ENCODE measurements around the gene WARS2. TPM values are rescaled to one million over a fixed set of nuclear protein-coding genes. Genes with fewer than 3 reads are reported as not detected.
A peak's percentile ranks its signal among the peaks of the same experiment; 100 is the strongest.

The WARS2 gene
- 11.9 TPM for total RNA-seq

DNA sequence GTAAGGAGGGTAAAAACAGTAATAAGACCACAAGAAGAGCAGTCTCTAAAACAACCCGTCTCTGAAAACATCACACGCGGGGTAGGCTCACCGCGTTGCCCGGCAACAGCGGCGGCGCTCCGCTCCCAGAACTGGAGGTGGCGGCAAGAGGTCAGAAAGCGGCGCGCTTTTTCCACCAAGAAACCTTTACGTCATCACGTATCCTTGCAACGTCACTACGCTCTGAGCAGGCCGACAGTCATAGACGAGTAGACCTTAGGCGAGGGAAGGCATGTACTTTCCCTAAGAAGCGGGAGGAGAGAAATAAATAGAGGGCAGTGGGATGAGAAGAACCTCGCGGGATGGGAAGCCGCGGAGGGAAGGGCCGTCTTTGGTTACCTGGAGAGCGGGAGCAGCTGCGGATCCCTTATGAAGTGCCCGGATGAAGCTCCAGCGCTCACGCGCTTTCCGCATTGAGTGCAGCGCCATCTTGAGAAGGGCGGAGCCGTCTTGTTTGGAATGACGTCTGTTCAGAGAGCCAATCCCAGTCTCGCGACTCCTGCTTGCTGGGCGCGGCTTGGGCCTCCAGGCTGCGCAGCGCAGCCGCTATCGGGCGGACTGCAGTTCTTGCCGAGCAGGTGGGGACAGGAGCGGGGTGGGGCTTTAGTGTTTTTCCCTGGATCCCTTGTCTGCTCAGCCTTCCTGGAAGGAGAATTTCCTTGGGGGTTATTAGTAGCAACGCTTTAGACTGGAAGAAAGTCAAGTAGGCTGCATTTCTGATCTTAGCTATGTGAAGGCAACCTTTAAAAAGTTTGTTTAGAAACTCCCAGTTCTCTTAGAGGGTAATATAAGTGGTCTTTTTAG, at the start of gene WARS2:
Gene WARS2 (minus strand): TSS at position 477 of the 843 bp plus-strand sequence. CDS start 9 bp downstream, at position 468.
- Histone ChIP-seq H3K9me3 (no peaks in the 10 kb centered on the region), H3K27ac (peak within 1 kb of the TSS; percentile 95 to 98), H3K4me3 (peak within 1 kb of the TSS; percentile 69 to 74), H3K4me1 (peaks cover 4% of the 10 kb centered on the region in 2 donors), H3K36me3 (no peaks in the 10 kb centered on the region), H3K27me3 (no peaks in the 10 kb centered on the region)
- TF ChIP-seq, protein P1, sequence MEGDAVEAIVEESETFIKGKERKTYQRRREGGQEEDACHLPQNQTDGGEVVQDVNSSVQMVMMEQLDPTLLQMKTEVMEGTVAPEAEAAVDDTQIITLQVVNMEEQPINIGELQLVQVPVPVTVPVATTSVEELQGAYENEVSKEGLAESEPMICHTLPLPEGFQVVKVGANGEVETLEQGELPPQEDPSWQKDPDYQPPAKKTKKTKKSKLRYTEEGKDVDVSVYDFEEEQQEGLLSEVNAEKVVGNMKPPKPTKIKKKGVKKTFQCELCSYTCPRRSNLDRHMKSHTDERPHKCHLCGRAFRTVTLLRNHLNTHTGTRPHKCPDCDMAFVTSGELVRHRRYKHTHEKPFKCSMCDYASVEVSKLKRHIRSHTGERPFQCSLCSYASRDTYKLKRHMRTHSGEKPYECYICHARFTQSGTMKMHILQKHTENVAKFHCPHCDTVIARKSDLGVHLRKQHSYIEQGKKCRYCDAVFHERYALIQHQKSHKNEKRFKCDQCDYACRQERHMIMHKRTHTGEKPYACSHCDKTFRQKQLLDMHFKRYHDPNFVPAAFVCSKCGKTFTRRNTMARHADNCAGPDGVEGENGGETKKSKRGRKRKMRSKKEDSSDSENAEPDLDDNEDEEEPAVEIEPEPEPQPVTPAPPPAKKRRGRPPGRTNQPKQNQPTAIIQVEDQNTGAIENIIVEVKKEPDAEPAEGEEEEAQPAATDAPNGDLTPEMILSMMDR (IDR thresholded peaks at IDR 0.05): peak in 1 of 3 experiments; percentile 13
- intact Hi-C loops (cut with DNase I): loop anchor here (5.0 to 10.0 kb wide), 2 partner anchors 93 to 1776 kb away; partner anchors contain the start of gene MAN1A2
- DNase-seq (ENCODE audit: low spot score in 2 of 2): peak; percentile 84 to 97

DNA sequence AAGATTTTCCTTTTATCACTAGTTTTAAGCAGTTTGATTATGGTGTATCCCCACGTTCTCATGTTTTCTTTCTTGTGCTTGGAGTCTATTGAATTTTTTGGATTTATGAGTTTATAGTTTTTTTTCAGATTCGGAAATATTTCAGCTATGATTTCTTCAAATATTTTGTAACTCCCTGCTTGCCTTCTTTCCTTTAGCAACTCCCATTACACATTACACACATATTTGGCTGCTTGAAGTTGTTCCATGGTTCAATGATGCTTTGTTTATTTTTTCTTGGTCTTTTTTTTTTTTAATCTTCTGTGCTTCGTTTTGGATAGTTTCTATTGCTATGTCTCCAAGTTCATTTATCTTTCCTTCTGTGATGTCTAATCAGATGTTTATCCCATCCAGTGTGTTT, 48.5 kb upstream of the WARS2 start:
- Histone ChIP-seq H3K36me3 (no peaks in the 10 kb centered on the region), H3K9me3 (peaks cover 0 to 12% of the 10 kb centered on the region in 2 donors)

DNA sequence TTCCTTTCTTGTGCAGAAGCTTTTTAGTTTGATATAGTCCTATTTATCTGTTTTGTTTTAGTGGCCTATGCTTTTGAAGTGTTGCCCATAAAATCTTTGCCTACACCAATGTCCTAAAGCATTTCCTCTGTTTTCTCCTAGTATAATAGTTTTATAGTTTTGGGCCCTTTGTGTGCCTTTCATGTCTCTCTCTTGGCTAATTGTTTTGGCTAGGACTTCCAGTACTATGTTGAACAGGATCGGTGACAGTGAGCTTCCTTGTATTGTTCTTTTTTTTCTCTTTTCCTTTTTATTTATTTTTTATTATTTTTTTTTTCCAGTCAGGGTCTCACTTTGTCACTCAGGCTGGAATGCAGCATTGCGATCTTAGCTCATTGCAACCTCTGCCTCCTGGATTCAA, 47.0 kb upstream of the WARS2 start:
- DNase-seq (ENCODE audit: low spot score in 2 of 2): no peak
- intact Hi-C loops (cut with DNase I): no loop called here
- Histone ChIP-seq H3K27me3 (no peaks in the 10 kb centered on the region), H3K4me3 (no peak overlapping the region), H3K36me3 (no peaks in the 10 kb centered on the region), H3K9me3 (peaks cover 0 to 12% of the 10 kb centered on the region in 2 donors), H3K27ac (no peak overlapping the region), H3K4me1 (no peaks in the 10 kb centered on the region)
- TF ChIP-seq, protein P1 (IDR thresholded peaks at IDR 0.05): no peak

More for the DNA sequence above, 48.5 kb upstream of the WARS2 start:
- TF ChIP-seq, protein P1 (IDR thresholded peaks at IDR 0.05): no peak
- Histone ChIP-seq H3K27ac (no peak overlapping the region), H3K27me3 (no peaks in the 10 kb centered on the region), H3K4me1 (no peaks in the 10 kb centered on the region), H3K4me3 (no peak overlapping the region)
- no peak for DNase-seq (ENCODE audit: low spot score in 2 of 2)
- intact Hi-C loops (cut with DNase I): no loop called here

DNA sequence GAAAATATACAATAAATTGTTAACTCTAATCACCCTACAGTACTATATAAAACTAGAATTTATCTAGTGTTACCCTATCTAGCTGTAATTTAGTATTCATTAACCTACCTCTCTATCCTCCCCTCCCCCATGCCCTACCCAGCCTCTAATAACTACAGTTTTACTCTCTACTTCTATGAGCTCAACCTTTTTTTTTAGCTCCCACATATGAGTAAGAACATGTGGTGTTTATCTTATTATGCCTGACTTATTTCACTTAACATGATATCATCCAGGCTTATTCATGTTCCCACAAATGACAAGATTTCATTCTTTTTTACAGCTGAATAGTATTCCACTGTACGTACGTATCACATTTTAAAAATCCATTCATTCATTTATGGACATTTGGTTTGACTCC, 46.0 kb upstream of the WARS2 start:
- H3K9me3 ChIP-seq: peaks cover 0 to 12% of the 10 kb centered on the region in 2 donors

DNA sequence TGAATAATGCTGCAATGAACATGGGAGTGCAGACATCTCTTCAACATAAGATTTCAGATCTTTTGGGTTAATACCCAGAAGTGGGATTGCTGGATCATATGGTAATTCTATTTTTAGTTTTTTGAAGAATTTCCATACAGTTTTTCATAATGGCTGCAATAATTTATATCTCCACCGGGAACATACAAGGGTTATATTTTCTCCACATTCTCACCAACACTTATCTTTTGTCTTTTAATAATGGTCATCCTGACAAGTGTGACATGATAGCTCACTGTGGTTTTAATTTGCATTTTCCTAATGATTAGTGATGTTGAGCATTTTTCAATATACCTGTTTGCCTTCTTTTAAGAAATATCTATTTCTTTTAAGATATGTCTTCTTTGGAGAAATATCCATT, 44.5 kb upstream of the WARS2 start:
- TF ChIP-seq, protein P1 (IDR thresholded peaks at IDR 0.05): no peak
- Histone ChIP-seq H3K27me3 (no peaks in the 10 kb centered on the region), H3K4me3 (no peak overlapping the region), H3K9me3 (peaks cover 0 to 12% of the 10 kb centered on the region in 2 donors), H3K4me1 (no peaks in the 10 kb centered on the region), H3K27ac (no peak overlapping the region), H3K36me3 (no peaks in the 10 kb centered on the region)
- intact Hi-C loops (cut with DNase I): no loop called here
- no peak for DNase-seq (ENCODE audit: low spot score in 2 of 2)

More for the DNA sequence above, 46.0 kb upstream of the WARS2 start:
- H3K4me3 ChIP-seq: no peak overlapping the region
- no peaks in the 10 kb centered on the region for H3K36me3 ChIP-seq
- TF ChIP-seq, protein P1 (IDR thresholded peaks at IDR 0.05): no peak
- H3K27me3 ChIP-seq: no peaks in the 10 kb centered on the region
- intact Hi-C loops (cut with DNase I): no loop called here
- H3K4me1 ChIP-seq: no peaks in the 10 kb centered on the region
- H3K27ac ChIP-seq: no peak overlapping the region
- no peak for DNase-seq (ENCODE audit: low spot score in 2 of 2)
